Stimulated activated CD4-positive, alpha-beta T cell treated with anti-CD3 and anti-CD28 coated beads, Interleukin-1b, Interleukin-23, amount 100 ng/mL, for 48 hours (primary cell): ENCODE results near the gene MAGI3.
A peak's percentile ranks its signal among the peaks of the same experiment; 100 is the strongest.
"Not testable (repeated sequence)": the region's sequence is repeated elsewhere in the genome, so short reads cannot be mapped to it uniquely, and the experiment has no call there.

Source experiments
- DNase-seq: peaks from one replicate; pipeline ENCODE4 v3.0.0-alpha.2; 2020

The MAGI3 gene

DNA sequence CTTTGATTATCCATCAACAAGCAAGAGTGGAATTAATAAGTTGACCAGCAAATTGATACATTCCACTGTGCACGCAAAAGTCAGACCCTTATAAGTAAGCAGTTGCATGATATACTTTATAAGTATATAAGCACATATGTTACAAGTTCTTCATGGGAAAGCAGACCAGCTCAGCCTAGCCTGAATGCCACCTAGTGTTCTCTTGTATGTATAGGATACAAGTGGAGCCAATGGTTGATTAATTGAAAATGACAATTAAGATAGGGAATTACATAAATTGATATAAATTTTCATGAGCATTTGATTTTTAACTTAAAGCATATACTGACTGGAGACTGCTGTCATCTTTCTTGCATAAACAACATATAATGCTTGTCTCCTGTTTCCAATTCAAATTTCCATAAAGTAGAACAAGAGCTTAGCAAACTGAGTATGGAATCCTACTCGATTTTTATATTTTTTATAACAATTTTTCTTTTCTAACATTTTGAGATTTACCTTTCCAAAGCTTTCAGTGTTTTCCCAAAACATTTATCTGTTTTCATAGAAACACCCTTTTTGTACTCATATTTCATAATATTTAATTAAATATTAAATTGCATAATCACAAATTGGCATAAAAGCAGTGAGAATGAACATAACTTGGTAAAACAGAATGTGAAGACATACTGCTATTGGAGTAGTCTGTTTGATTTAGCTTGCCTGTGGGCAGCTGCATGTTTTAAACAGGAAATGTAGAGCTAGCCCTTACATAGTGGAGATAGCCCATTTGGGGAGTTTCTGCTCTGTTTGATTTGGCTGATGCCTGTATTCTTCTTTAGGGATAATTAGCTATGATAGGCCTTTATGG, 62.8 kb downstream of the MAGI3 start:
- DNase-seq = peak; percentile 3

DNA sequence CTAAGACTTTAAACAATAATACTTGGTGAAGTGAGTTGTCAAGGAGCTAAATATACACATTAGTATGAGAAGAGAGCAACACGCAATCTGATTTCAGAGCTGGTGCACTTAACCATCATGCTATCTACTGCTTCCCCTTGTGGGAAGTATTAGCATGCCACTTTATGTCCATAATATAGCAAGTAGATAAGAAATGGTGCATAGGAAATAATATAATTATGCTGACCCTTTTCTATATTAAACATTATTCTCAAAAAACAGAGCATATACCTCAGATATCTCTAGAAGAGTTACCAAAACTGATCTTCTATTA, 63.4 kb downstream of the MAGI3 start:
- no peak for DNase-seq

GRCh38 chr1:113455374-113455773, 65.1 kb downstream of the MAGI3 start:
- DNase-seq = no peak

DNA sequence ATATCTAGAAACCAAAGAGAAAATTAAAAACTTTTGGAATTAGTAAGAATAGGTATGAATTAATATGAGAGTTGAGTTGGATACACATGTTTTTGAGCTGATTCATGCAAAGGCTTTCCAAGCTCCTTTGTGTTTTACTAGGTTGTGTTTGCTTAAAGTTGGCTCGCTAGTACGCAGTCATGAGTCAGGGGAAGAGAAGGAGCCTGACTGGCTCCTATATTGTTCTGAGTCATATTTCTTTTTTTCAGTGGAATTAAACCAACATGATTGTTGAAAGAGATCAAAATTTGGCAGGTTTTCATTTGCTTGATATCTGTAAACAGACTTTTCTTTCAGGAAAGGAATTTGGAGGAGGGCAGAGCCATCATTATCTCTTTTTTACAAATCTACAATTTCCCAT, 66.7 kb downstream of the MAGI3 start:
- no peak for DNase-seq

- DNase-seq = no peak
These were observed 69.0 kb downstream of the MAGI3 start for GRCh38 chr1:113459279-113459678.

- no peak for DNase-seq
These were observed 77.7 kb downstream of the MAGI3 start for GRCh38 chr1:113467991-113468390.

DNA sequence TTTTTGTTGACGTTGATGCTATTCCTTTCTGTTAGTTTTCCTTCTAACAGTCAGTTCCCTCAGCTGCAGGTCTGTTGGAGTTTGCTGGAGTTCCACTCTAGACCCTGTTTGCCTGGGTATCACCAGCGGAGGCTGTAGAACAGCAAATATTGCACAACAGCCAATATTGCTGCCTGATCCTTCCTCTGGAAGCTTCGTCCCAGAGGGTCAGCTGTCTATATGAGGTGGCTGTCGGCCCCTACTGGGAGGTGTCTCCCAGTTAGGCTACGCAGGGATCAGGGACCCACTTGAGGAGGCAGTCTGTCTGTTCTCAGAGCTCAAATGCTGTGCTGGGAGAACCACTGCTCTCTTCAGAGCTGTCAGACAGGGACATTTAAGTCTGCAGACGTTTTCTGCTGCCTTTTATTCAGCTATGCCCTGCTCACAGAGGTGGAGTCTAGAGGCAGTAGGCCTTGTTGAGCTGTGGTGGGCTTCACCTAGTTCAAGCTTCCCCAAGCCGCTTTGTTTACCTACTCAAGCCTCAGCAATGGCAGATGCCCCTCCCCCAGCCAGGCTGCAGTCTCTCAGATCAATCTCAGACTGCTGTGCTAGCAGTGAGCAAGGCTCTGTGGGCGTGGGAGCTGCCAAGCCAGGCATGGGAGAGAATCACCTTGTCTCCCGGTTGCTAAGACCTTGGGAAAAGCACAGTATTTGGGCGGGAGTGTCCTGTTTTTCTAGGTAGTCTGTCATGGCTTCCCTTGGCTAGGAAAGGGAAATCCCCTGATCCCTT, 88.3 kb downstream of the MAGI3 start:
- DNase-seq = not testable (repeated sequence)

- no peak for DNase-seq
These were observed 89.7 kb downstream of the MAGI3 start for GRCh38 chr1:113479713-113480676.

DNA sequence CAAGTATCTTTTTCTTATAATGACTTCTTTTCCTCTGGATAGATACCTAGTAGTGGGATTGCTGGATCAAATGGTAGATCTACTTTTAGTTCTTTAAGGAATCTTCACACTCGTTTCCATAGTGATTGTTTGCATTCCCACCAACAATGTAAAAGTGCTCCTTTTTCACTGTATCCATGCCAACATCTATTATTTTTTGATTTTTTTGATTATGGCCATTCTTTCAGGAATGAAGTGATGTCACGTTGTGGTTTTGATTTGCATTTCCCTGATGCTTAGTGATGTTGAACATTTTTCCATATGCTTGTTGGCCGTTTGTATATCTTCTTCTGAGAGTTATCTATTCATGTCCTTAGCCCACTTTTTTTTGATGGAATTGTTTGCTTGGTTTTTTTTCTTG, 94.8 kb downstream of the MAGI3 start:
- DNase-seq = not testable (repeated sequence)

DNA sequence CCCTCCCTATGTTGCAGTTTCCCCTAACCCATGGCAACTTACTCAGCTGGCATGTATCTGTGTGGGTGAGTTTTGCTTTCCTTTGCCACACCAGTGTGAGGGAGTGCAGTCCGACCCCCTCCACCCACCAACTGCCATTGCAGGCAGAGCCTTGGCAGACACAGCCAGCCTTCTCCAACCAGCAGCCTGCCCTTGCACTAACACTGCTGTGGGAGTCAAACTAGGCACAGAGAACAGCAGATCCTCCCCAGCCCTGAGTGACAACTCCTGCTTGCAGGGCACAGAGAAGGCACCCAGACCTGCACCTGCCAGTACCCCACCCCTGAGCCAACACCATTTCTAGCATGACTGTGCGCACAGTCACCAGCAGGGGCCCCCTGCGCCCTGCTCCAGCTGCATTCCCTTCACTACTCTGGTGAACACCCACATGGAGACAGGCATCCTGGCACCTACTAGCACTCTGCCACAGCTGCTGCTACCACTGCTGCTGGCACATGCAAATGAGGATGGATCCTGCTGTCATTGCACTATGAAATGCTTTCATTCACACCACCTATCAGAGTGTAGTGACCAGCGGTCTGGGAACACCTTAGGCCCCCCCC, 98.4 kb downstream of the MAGI3 start:
- no peak for DNase-seq

- no peak for DNase-seq
These were observed 100.1 kb downstream of the MAGI3 start for GRCh38 chr1:113490384-113490783.

DNA sequence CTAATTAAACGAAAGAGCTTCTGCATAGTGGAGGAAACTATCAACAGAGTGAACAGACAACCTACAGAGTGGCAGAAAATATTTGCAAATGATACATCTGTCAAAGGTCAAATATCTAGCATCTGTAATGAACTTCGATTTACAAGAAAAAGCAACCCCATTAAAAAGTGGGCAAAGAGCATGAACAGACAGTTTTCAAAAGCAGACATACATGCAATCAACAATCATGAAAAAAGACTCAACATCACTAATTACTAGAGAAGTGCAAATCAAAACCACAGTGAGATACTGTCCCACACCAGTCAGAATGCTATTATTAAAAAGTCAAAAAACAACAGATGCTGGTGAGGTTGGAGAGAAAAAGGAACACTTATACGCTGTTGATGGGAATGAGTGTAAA, 103.2 kb downstream of the MAGI3 start:
- DNase-seq = no peak

- DNase-seq = no peak
These were observed 115.0 kb downstream of the MAGI3 start for GRCh38 chr1:113505357-113505756.

GRCh38 chr1:113507552-113508214, 117.4 kb downstream of the MAGI3 start:
- no peak for DNase-seq

GRCh38 chr1:113508364-113509164, 118.2 kb downstream of the MAGI3 start:
- DNase-seq = no peak

DNA sequence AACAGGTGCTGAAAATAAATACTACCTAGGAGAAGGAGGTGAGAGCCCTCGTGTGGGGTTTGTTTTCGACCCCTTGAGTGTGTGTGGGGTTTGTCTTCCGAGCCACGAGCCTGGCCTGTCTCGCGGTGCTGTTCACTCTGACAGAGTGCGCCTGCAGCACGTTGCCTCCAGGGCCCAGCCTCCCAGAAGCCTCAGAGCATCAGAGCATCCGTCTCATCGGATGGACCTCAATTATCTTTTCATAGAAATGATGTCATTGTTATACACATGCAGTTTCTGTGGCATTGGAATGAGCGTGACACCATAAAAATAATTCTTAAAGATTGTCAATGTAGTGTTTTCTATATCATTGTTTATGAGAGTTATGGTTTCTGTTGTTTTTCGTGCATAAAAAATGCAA, 119.5 kb downstream of the MAGI3 start:
- DNase-seq = not testable (repeated sequence)

- DNase-seq = no peak
These were observed 121.0 kb downstream of the MAGI3 start for GRCh38 chr1:113511269-113511668.

DNA sequence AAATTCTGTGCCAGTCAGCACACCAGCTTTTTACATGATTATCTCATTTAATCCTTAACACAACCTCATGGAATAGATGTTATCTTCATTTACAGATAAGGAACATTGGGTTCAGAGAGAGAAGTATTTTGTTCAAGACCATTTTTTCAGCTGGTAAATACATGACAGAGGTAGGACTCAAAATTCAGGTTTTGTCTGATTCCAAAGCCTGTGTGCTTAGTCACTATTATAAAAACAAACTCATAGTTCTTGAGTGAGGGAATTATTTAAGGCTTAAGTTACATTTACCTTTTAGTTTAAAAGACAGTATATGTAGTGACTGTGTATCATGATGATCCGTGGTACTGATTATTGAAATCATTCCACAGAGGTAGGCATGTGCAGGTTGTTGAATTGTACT, 125.2 kb downstream of the MAGI3 start:
- no peak for DNase-seq

GRCh38 chr1:113517346-113517745, 127.0 kb downstream of the MAGI3 start:
- no peak for DNase-seq

DNA sequence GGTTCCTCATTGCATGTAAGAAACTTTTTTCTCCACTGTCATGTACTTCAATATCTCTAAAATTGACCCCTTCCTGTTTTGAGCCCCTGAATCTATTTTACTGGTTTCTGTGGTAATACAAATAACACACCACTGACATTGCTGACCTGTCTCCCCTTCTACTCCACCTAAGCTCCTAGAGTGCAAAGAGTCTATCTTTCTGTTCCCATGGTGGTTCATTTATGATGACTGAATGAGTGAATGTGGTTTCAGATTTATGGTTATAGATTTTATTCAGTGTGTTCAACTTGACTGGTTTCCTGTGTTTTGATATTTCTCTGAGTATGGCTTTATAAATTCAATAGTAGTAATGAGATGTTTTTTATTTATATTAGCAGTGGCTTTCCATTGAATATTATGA, 127.7 kb downstream of the MAGI3 start:
- DNase-seq = no peak

DNA sequence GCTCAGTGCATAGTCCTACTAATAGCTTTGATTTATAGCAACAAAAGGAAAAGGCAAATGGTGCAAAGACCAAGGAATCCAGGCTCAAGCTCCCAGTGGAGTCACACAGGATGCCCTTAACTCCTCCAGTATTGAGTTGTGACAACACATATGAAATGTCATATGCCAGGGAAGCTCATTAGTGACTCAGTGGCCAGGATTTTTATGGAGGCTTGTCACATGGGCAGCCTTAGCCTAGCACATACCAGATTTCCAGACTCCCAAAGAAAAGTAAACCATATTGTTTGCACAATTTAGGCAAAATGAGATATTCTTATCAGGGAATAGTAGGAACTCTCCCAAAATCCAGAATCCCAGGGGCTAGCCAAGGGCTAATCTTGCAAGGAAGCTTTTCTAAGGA, 129.2 kb downstream of the MAGI3 start:
- DNase-seq = no peak
